GM12878 (cell line): ENCODE results near the gene DMBX1. TPM values are rescaled to one million over a fixed set of nuclear protein-coding genes. Genes with fewer than 3 reads are reported as not detected.

ENCODE experiments used
- ATAC-seq: fragments of 200-7000 bp; cut with Tn5 transposase; 3 replicates; pipeline ENCODE4 v1.9.1; 2020; ENCODE audit warnings: mild to moderate bottlenecking, moderate library complexity
- BruUV-seq: library from RNA; stranded (reverse); fragments of 400-500 nt; replicated peaks from 2 replicates; lab custom pipeline; 2021; lab: Mats Ljungman, UMichigan
- CTCF ChIA-PET: fragments of 300-600 bp; sonication (Branson Sonifier 250); formaldehyde crosslinking; extraction: SDS; loops from one replicate; lab custom pipeline; 2021; ENCODE audit warnings: inconsistent platforms; lab: Yijun Ruan, JAX
- POLR2A ChIA-PET: fragments of 350-600 bp; formaldehyde crosslinking; extraction: SDS; loops from one replicate; lab custom pipeline; 2021; ENCODE audit warnings: inconsistent platforms; lab: Charles Lee
- RAD21 ChIA-PET: fragments of 300-600 bp; sonication (Branson Sonifier 250); formaldehyde crosslinking; loops from one replicate; lab custom pipeline; 2023; ENCODE audit warnings: antibody characterized with exemption; ENCODE audit not compliant: unreplicated experiment; lab: Charles Lee
- SMC1A ChIA-PET: fragments of 300-600 bp; sonication (Branson Sonifier 250); formaldehyde crosslinking; loops from one replicate; lab custom pipeline; 2023; ENCODE audit not compliant: unreplicated experiment, uncharacterized antibody; lab: Charles Lee
- DNase-seq: peaks from one replicate; pipeline ENCODE4 v3.0.0-alpha.2; 2011; ENCODE audit warnings: low read depth, low spot score
- FAIRE-seq: peaks from 3 replicates; lab custom pipeline; 2011; peaks lifted over from hg19 to GRCh38; lab: Jason Lieb, UNC
- H2AFZ ChIP-seq: 2 replicates; pipeline ENCODE4 v1.6.0; 2011; ENCODE audit warnings: low read depth, low read length, control low read depth; ENCODE audit not compliant: control insufficient read depth
- H3K27ac ChIP-seq: 2 replicates; pipeline ENCODE4 v1.5.1; 2011; ENCODE audit warnings: control low read depth; ENCODE audit not compliant: control insufficient read depth, insufficient read depth
- H3K27me3 ChIP-seq, 2 experiments: replicated peaks in 1 of 2; 2 replicates each; pipeline versions ENCODE4 v1.6.0 to v1.6.1; 2011; ENCODE audit warnings: low read length in 1 of 2; ENCODE audit not compliant: control insufficient read depth in 2 of 2, insufficient read depth in 2 of 2
- H3K36me3 ChIP-seq, 2 experiments: 2 replicates each; pipeline ENCODE4 v1.5.1; 2011; ENCODE audit warnings: low read length in 1 of 2; ENCODE audit not compliant: control insufficient read depth in 2 of 2, insufficient read depth in 2 of 2
- H3K4me1 ChIP-seq: 2 replicates; pipeline ENCODE4 v1.6.1; 2011; ENCODE audit warnings: mild to moderate bottlenecking, low read length, moderate library complexity, mixed read lengths; ENCODE audit not compliant: control insufficient read depth, insufficient read depth
- H3K4me2 ChIP-seq: 2 replicates; pipeline ENCODE4 v1.6.0; 2011; ENCODE audit warnings: control low read depth; ENCODE audit not compliant: control insufficient read depth, insufficient read depth
- H3K4me3 ChIP-seq: fragments of 200-600 bp; sonication (generic); 2 replicates; pipeline ENCODE4 v1.5.1; 2016
- H3K79me2 ChIP-seq: 2 replicates; pipeline ENCODE4 v1.6.0; 2011; ENCODE audit warnings: low read length; ENCODE audit not compliant: control insufficient read depth, insufficient read depth
- H3K9ac ChIP-seq: 2 replicates; pipeline ENCODE4 v1.8.0; 2011; ENCODE audit warnings: low read length, control low read depth, mixed read lengths; ENCODE audit not compliant: control insufficient read depth, insufficient read depth
- H3K9me3 ChIP-seq: replicated peaks from 3 replicates; pipeline ENCODE4 v1.5.1; 2011; ENCODE audit warnings: mild to moderate bottlenecking, low read length; ENCODE audit not compliant: control insufficient read depth, insufficient read depth
- H4K20me1 ChIP-seq: 2 replicates; pipeline ENCODE4 v1.6.0; 2011; ENCODE audit not compliant: control insufficient read depth, insufficient read depth
- CBX3 ChIP-seq: fragments of 200-600 bp; sonication (generic); IDR thresholded peaks from 2 replicates; pipeline ENCODE4 v1.6.1; 2016; ENCODE audit warnings: low read depth, borderline replicate concordance
- JUND ChIP-seq: IDR thresholded peaks from 2 replicates; pipeline ENCODE4 v1.6.1; 2012; ENCODE audit warnings: low read depth, mild to moderate bottlenecking, low read length, improper control_type of control experiment, moderate library complexity
- KLF5 ChIP-seq: fragments of 450-650 bp; IDR thresholded peaks from 2 replicates; pipeline ENCODE4 v1.6.1; 2014; ENCODE audit warnings: mild to moderate bottlenecking; ENCODE audit not compliant: partially characterized antibody
- NFYB ChIP-seq: IDR thresholded peaks from 2 replicates; pipeline ENCODE4 v1.6.1; 2011; ENCODE audit warnings: low read depth, mild to moderate bottlenecking, low read length, improper control_type of control experiment, moderate library complexity; ENCODE audit not compliant: insufficient read depth
- NR2C1 ChIP-seq: fragments of 450-650 bp; IDR thresholded peaks from 2 replicates; pipeline ENCODE4 v1.6.1; 2017; ENCODE audit warnings: antibody characterized with exemption, mild to moderate bottlenecking, moderate library complexity
- NR2F1 ChIP-seq: fragments of 450-650 bp; conservative IDR thresholded peaks from 2 replicates; pipeline ENCODE4 v1.6.1; 2017; ENCODE audit warnings: mild to moderate bottlenecking
- NRF1 ChIP-seq: conservative IDR thresholded peaks from 2 replicates; pipeline ENCODE4 v1.6.1; 2011; ENCODE audit warnings: mild to moderate bottlenecking, low read depth, low read length, improper control_type of control experiment
- PAX5 ChIP-seq: IDR thresholded peaks from 2 replicates; pipeline ENCODE4 v1.6.1; 2011; ENCODE audit warnings: low read depth, low read length, borderline replicate concordance
- PAX8 ChIP-seq: fragments of 450-650 bp; IDR thresholded peaks from 2 replicates; pipeline ENCODE4 v1.6.1; 2017; ENCODE audit warnings: mild to moderate bottlenecking, moderate library complexity
- SMAD5 ChIP-seq: IDR thresholded peaks from 2 replicates; pipeline ENCODE4 v1.6.1; 2016; ENCODE audit warnings: antibody characterized with exemption, low read depth
- STAT1 ChIP-seq: fragments of 450-650 bp; conservative IDR thresholded peaks from 2 replicates; pipeline ENCODE4 v1.6.1; 2014; ENCODE audit warnings: antibody characterized with exemption, mild to moderate bottlenecking
- ZNF207 ChIP-seq: fragments of 450-650 bp; IDR thresholded peaks from 2 replicates; pipeline ENCODE4 v1.6.1; 2014; ENCODE audit warnings: antibody characterized with exemption, mild to moderate bottlenecking, borderline replicate concordance
- ZZZ3 ChIP-seq: IDR thresholded peaks from 2 replicates; pipeline ENCODE4 v1.6.1; 2011; ENCODE audit warnings: low read depth; ENCODE audit not compliant: control insufficient read depth, insufficient read length
- WGBS: methylation state at CpG from one replicate; pipeline ENCODE4 v1.1.6; 2016; ENCODE audit warnings: low lambda C conversion rate; ENCODE audit not compliant: insufficient replicate concordance, insufficient coverage; ENCODE audit errors: missing lambda C conversion rate; 5-methylcytosine and 5-hydroxymethylcytosine counted together
- in situ Hi-C: fragments of 300-500 bp; cut with MboI; formaldehyde crosslinking; loops from 9 replicates; pipeline ENCODE4 v1.14.3; 2018; ENCODE audit warnings: mixed read lengths
- intact Hi-C: fragments of 100-400 bp; cut with micrococcal nuclease; formaldehyde crosslinking; loops from one replicate; pipeline ENCODE4 v1.14.2; 2022; ENCODE audit not compliant: unreplicated experiment
- polyA plus RNA-seq, 11 experiments: library from polyadenylated mRNA; depleted of rRNA in 4 of 11; unstranded in 6 of 11; stranded (reverse) in 5 of 11; fragments of >200 nt; fragmentation: Nextera tagmentation in 4 of 11; fragmentation: Illumina TruSeq in 1 of 11; extraction: Ambion mirVana in 4 of 11; extraction: Trizol in 1 of 11; gene quantifications; 1 replicate in 1 of 11; 2 replicates in 10 of 11; pipeline versions ENCODE4 v1.2.1 to v1.2.3, GENCODE V29; 2011 to 2016; ENCODE audit warnings: inconsistent platforms in 2 of 11, missing spikeins in 2 of 11, low read depth in 1 of 11
- total RNA-seq, 4 experiments: library from RNA; depleted of rRNA in 3 of 4; stranded (reverse); fragments of >200 nt in 3 of 4; fragmentation: Illumina TruSeq in 1 of 4; extraction: Trizol in 1 of 4; gene quantifications; 2 replicates each; pipeline versions ENCODE4 v1.2.1 to v1.2.3, GENCODE V29; 2013 to 2021
- TF ChIP-seq, protein P1 (sequence below): fragments of 450-650 bp; IDR thresholded peaks from 2 replicates; pipeline ENCODE4 v1.6.1; 2018; ENCODE audit warnings: mild to moderate bottlenecking, low read depth, moderate library complexity; ENCODE audit not compliant: partially characterized antibody
- TF ChIP-seq, protein P2 (sequence below): fragments of 450-650 bp; IDR thresholded peaks from 2 replicates; pipeline ENCODE4 v1.6.1; 2016; ENCODE audit warnings: mild to moderate bottlenecking
- TF ChIP-seq, protein P3 (sequence below): fragments of 450-650 bp; IDR thresholded peaks from 2 replicates; pipeline ENCODE4 v1.6.1; 2016; ENCODE audit warnings: mild to moderate bottlenecking, moderate library complexity, borderline replicate concordance

Gene DMBX1
- total and polyA plus RNA-seq, 10 of the 15 experiments (the other 5 are each of a cell fraction or from before 2014, with no cell fraction given) = 0.03 TPM; not detected in 9

DNA sequence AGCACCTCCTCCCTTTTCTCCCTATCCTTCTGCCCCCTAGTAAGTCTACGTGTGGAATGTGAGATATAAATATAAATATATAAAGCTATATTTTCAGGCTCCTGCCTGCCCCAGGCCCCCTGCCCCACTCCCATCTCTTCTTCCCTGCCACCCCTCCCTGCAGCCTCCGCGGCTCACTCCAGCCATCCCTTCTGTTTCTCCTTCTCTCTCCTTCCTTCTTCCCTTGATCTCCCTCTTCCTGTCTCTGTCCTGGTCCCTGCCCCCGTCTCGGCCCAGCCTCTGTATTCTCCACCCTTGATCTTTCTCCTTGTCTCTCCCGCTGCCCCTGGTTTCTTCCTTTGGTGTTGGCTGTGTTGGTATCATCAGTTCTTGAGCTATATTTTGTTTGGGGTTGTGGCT lies 23.2 kb downstream of the DMBX1 start (continued):
- TF ChIP-seq, protein P1, sequence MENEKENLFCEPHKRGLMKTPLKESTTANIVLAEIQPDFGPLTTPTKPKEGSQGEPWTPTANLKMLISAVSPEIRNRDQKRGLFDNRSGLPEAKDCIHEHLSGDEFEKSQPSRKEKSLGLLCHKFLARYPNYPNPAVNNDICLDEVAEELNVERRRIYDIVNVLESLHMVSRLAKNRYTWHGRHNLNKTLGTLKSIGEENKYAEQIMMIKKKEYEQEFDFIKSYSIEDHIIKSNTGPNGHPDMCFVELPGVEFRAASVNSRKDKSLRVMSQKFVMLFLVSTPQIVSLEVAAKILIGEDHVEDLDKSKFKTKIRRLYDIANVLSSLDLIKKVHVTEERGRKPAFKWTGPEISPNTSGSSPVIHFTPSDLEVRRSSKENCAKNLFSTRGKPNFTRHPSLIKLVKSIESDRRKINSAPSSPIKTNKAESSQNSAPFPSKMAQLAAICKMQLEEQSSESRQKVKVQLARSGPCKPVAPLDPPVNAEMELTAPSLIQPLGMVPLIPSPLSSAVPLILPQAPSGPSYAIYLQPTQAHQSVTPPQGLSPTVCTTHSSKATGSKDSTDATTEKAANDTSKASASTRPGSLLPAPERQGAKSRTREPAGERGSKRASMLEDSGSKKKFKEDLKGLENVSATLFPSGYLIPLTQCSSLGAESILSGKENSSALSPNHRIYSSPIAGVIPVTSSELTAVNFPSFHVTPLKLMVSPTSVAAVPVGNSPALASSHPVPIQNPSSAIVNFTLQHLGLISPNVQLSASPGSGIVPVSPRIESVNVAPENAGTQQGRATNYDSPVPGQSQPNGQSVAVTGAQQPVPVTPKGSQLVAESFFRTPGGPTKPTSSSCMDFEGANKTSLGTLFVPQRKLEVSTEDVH = no peak
- TF ChIP-seq JUND (no peak), PAX5 (no peak), PAX8 (no peak)

DNA sequence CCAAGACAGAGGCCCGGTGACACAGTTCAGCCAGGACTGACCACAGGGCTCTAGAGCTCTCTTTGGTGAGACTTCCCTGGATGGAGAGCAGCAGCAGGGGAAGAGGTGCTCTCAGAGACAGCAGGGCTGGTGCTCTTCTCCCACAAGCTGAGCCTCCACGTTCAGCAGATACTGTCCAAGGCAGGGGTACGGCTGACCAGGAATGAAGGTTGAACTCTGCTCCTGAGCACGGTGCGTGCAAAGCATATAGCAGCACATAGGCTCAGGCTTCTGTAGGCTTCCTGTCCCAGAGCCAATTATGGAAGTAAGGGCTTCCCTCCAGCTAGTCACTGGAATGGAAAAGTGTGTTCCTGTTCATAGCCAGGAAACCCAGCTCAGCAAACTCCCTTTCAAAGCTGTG lies 23.9 kb downstream of the DMBX1 start:
- SMC1A ChIA-PET = no interaction called here
- CTCF ChIA-PET = interaction anchor here (1.2 to 1.7 kb wide), 2 partner anchors 15 to 67 kb away, joined by 3 to 6 read pairs; no protein-coding TSS in a partner anchor
- Histone ChIP-seq H3K79me2 (no peaks in the 10 kb centered on the region), H3K4me1 (no peaks in the 10 kb centered on the region), H3K27me3 (no peaks in the 10 kb centered on the region; a peak in 1 of 4 replicates), H3K9me3 (no peaks in the 10 kb centered on the region), H3K36me3 (no peaks in the 10 kb centered on the region), H3K4me3 (no peak overlapping the region), H3K27ac (no peak overlapping the region), H3K4me2 (no peak overlapping the region), H3K9ac (no peak overlapping the region), H2AFZ (no peak overlapping the region), H4K20me1 (no peaks in the 10 kb centered on the region)
- no peak for DNase-seq
- no peak for ATAC-seq
- RAD21 ChIA-PET = no interaction called here
- whole genome bisulfite sequencing = 45% methylated on average over 5 of the region's 5 CpGs
- BruUV-seq = no TSS peak
- intact Hi-C loops = no loop called here
- in situ Hi-C loops = no loop called here
- no peak for FAIRE-seq
- POLR2A ChIA-PET = no interaction called here
- TF ChIP-seq ZZZ3 (no peak), NFYB (no peak), STAT1 (no peak), NR2C1 (no peak), ZNF207 (no peak), CBX3 (no peak), NR2F1 (no peak), KLF5 (no peak), SMAD5 (no peak), NRF1 (no peak)
- TF ChIP-seq, protein P2, sequence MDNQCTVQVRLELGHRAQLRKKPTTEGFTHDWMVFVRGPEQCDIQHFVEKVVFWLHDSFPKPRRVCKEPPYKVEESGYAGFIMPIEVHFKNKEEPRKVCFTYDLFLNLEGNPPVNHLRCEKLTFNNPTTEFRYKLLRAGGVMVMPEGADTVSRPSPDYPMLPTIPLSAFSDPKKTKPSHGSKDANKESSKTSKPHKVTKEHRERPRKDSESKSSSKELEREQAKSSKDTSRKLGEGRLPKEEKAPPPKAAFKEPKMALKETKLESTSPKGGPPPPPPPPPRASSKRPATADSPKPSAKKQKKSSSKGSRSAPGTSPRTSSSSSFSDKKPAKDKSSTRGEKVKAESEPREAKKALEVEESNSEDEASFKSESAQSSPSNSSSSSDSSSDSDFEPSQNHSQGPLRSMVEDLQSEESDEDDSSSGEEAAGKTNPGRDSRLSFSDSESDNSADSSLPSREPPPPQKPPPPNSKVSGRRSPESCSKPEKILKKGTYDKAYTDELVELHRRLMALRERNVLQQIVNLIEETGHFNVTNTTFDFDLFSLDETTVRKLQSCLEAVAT = no peak
- TF ChIP-seq, protein P3, sequence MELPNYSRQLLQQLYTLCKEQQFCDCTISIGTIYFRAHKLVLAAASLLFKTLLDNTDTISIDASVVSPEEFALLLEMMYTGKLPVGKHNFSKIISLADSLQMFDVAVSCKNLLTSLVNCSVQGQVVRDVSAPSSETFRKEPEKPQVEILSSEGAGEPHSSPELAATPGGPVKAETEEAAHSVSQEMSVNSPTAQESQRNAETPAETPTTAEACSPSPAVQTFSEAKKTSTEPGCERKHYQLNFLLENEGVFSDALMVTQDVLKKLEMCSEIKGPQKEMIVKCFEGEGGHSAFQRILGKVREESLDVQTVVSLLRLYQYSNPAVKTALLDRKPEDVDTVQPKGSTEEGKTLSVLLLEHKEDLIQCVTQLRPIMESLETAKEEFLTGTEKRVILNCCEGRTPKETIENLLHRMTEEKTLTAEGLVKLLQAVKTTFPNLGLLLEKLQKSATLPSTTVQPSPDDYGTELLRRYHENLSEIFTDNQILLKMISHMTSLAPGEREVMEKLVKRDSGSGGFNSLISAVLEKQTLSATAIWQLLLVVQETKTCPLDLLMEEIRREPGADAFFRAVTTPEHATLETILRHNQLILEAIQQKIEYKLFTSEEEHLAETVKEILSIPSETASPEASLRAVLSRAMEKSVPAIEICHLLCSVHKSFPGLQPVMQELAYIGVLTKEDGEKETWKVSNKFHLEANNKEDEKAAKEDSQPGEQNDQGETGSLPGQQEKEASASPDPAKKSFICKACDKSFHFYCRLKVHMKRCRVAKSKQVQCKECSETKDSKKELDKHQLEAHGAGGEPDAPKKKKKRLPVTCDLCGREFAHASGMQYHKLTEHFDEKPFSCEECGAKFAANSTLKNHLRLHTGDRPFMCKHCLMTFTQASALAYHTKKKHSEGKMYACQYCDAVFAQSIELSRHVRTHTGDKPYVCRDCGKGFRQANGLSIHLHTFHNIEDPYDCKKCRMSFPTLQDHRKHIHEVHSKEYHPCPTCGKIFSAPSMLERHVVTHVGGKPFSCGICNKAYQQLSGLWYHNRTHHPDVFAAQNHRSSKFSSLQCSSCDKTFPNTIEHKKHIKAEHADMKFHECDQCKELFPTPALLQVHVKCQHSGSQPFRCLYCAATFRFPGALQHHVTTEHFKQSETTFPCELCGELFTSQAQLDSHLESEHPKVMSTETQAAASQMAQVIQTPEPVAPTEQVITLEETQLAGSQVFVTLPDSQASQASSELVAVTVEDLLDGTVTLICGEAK = no peak
